Measurements from ENCODE around the gene MARK4. TPM values are rescaled to one million over a fixed set of nuclear protein-coding genes. Genes with fewer than 3 reads are reported as not detected.

MARK4 gene
- polyA plus RNA-seq, 2 of the 4 experiments (the other 2 are of a cell fraction): 6.3 to 7.8 TPM

DNA sequence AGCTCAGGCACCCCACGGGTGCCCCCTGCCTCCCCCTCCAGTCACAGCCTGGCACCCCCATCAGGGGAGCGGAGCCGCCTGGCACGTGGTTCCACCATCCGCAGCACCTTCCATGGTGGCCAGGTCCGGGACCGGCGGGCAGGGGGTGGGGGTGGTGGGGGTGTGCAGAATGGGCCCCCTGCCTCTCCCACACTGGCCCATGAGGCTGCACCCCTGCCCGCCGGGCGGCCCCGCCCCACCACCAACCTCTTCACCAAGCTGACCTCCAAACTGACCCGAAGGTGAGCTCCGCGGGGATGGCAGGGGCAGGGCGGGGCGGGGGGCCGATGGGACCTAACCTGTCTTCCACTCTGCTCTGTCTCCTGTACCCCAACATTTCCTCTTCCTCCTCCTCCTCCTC is 46.6 kb downstream of the MARK4 start:
- no peak for TF ChIP-seq CHD2 (IDR thresholded peaks at IDR 0.05; ENCODE audit: low read length, partially characterized antibody)
- no peak for TF ChIP-seq ZC3H11A (IDR thresholded peaks at IDR 0.05)
- no peak for TF ChIP-seq RARB (CRISPR knock-in tag; IDR thresholded peaks at IDR 0.05)
- TF ChIP-seq, protein P1, sequence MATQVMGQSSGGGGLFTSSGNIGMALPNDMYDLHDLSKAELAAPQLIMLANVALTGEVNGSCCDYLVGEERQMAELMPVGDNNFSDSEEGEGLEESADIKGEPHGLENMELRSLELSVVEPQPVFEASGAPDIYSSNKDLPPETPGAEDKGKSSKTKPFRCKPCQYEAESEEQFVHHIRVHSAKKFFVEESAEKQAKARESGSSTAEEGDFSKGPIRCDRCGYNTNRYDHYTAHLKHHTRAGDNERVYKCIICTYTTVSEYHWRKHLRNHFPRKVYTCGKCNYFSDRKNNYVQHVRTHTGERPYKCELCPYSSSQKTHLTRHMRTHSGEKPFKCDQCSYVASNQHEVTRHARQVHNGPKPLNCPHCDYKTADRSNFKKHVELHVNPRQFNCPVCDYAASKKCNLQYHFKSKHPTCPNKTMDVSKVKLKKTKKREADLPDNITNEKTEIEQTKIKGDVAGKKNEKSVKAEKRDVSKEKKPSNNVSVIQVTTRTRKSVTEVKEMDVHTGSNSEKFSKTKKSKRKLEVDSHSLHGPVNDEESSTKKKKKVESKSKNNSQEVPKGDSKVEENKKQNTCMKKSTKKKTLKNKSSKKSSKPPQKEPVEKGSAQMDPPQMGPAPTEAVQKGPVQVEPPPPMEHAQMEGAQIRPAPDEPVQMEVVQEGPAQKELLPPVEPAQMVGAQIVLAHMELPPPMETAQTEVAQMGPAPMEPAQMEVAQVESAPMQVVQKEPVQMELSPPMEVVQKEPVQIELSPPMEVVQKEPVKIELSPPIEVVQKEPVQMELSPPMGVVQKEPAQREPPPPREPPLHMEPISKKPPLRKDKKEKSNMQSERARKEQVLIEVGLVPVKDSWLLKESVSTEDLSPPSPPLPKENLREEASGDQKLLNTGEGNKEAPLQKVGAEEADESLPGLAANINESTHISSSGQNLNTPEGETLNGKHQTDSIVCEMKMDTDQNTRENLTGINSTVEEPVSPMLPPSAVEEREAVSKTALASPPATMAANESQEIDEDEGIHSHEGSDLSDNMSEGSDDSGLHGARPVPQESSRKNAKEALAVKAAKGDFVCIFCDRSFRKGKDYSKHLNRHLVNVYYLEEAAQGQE (IDR thresholded peaks at IDR 0.05): no peak
- no peak for TF ChIP-seq BHLHE40 (IDR thresholded peaks at IDR 0.05; ENCODE audit: low read depth, low read length)
- TF ChIP-seq CHD4 (IDR thresholded peaks at IDR 0.05; ENCODE audit: borderline replicate concordance): no peak
- no peak for TF ChIP-seq HEYL (CRISPR knock-in tag; IDR thresholded peaks at IDR 0.05)
- TF ChIP-seq, protein P2, sequence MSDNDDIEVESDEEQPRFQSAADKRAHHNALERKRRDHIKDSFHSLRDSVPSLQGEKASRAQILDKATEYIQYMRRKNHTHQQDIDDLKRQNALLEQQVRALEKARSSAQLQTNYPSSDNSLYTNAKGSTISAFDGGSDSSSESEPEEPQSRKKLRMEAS (IDR thresholded peaks at IDR 0.05): no peak
- no peak for TF ChIP-seq HDAC2 (IDR thresholded peaks at IDR 0.05)
- no peak for TF ChIP-seq POLR2AphosphoS2 (conservative IDR thresholded peaks at IDR 0.05; ENCODE audit: low read length)
- TF ChIP-seq ZNF302 (CRISPR knock-in tag; IDR thresholded peaks at IDR 0.05): no peak
- TF ChIP-seq NFE2L2 (conservative IDR thresholded peaks at IDR 0.05; ENCODE audit: low read length): no peak
- TF ChIP-seq, protein P3, sequence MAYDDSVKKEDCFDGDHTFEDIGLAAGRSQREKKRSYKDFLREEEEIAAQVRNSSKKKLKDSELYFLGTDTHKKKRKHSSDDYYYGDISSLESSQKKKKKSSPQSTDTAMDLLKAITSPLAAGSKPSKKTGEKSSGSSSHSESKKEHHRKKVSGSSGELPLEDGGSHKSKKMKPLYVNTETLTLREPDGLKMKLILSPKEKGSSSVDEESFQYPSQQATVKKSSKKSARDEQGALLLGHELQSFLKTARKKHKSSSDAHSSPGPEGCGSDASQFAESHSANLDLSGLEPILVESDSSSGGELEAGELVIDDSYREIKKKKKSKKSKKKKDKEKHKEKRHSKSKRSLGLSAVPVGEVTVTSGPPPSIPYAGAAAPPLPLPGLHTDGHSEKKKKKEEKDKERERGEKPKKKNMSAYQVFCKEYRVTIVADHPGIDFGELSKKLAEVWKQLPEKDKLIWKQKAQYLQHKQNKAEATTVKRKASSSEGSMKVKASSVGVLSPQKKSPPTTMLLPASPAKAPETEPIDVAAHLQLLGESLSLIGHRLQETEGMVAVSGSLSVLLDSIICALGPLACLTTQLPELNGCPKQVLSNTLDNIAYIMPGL (CRISPR knock-in tag; IDR thresholded peaks at IDR 0.05; ENCODE audit: borderline replicate concordance): no peak
- TF ChIP-seq, protein P4, sequence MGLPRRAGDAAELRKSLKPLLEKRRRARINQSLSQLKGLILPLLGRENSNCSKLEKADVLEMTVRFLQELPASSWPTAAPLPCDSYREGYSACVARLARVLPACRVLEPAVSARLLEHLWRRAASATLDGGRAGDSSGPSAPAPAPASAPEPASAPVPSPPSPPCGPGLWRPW (IDR thresholded peaks at IDR 0.05): no peak
- TF ChIP-seq MAZ (IDR thresholded peaks at IDR 0.05; ENCODE audit: borderline replicate concordance, low read depth, low read length): no peak
- no peak for TF ChIP-seq JUN (IDR thresholded peaks at IDR 0.05)
- TF ChIP-seq, protein P5, sequence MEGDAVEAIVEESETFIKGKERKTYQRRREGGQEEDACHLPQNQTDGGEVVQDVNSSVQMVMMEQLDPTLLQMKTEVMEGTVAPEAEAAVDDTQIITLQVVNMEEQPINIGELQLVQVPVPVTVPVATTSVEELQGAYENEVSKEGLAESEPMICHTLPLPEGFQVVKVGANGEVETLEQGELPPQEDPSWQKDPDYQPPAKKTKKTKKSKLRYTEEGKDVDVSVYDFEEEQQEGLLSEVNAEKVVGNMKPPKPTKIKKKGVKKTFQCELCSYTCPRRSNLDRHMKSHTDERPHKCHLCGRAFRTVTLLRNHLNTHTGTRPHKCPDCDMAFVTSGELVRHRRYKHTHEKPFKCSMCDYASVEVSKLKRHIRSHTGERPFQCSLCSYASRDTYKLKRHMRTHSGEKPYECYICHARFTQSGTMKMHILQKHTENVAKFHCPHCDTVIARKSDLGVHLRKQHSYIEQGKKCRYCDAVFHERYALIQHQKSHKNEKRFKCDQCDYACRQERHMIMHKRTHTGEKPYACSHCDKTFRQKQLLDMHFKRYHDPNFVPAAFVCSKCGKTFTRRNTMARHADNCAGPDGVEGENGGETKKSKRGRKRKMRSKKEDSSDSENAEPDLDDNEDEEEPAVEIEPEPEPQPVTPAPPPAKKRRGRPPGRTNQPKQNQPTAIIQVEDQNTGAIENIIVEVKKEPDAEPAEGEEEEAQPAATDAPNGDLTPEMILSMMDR (IDR thresholded peaks at IDR 0.05): no peak
- TF ChIP-seq, protein P6, sequence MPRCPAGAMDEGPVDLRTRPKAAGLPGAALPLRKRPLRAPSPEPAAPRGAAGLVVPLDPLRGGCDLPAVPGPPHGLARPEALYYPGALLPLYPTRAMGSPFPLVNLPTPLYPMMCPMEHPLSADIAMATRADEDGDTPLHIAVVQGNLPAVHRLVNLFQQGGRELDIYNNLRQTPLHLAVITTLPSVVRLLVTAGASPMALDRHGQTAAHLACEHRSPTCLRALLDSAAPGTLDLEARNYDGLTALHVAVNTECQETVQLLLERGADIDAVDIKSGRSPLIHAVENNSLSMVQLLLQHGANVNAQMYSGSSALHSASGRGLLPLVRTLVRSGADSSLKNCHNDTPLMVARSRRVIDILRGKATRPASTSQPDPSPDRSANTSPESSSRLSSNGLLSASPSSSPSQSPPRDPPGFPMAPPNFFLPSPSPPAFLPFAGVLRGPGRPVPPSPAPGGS (IDR thresholded peaks at IDR 0.05): no peak
- TF ChIP-seq EP300 (IDR thresholded peaks at IDR 0.05): no peak
- TF ChIP-seq, protein P7, sequence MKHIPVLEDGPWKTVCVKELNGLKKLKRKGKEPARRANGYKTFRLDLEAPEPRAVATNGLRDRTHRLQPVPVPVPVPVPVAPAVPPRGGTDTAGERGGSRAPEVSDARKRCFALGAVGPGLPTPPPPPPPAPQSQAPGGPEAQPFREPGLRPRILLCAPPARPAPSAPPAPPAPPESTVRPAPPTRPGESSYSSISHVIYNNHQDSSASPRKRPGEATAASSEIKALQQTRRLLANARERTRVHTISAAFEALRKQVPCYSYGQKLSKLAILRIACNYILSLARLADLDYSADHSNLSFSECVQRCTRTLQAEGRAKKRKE (CRISPR knock-in tag; IDR thresholded peaks at IDR 0.05; ENCODE audit: low read depth): no peak
- H3K4me2 ChIP-seq: no peak overlapping the region
- no peaks in the 10 kb centered on the region for H3K4me1 ChIP-seq
- ChIA-PET POLR2A (no interaction called here), CTCF (interaction anchor here (1.2 kb wide), 1 partner anchor 13 kb away, joined by 3 read pairs; no protein-coding TSS in a partner anchor)
- ATAC-seq (no peak), DNase-seq (ENCODE audit: low read depth in 1 of 2, low spot score in 1 of 2) (no peak), FAIRE-seq (no peak)
- no peak overlapping the region for H3K27ac ChIP-seq
- 97% methylated on average over 6 of the region's 18 CpGs for WGBS (ENCODE audit: missing lambda C conversion rate)
- 0 out of 3 replicates have a peak, but pooled peaks cover 9% of the 10 kb centered on the region for H3K9me3 ChIP-seq
- H3K4me3 ChIP-seq: no peak overlapping the region
